ENCODE data around the gene POMT2.

The POMT2 gene

DNA sequence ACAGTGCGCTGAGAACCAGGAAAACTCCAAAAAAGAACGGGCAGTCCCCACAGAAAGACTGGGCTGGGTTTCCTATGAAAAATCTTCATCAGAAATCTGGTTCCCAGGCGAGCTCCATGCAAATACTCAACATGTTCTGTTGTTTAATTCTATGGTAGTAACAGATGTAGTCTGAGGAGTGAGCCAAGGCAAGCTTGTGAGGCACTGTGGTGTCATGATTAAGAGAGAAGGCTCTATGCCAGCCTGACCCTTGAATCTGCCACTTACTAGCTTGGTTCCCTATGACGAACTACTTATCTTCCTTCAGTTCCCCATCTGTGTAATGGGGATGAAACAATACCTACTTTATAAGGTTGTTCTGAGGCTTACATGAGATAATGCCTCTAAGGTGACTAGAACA is 10.7 kb downstream of the POMT2 start:
- TF ChIP-seq, protein P1, sequence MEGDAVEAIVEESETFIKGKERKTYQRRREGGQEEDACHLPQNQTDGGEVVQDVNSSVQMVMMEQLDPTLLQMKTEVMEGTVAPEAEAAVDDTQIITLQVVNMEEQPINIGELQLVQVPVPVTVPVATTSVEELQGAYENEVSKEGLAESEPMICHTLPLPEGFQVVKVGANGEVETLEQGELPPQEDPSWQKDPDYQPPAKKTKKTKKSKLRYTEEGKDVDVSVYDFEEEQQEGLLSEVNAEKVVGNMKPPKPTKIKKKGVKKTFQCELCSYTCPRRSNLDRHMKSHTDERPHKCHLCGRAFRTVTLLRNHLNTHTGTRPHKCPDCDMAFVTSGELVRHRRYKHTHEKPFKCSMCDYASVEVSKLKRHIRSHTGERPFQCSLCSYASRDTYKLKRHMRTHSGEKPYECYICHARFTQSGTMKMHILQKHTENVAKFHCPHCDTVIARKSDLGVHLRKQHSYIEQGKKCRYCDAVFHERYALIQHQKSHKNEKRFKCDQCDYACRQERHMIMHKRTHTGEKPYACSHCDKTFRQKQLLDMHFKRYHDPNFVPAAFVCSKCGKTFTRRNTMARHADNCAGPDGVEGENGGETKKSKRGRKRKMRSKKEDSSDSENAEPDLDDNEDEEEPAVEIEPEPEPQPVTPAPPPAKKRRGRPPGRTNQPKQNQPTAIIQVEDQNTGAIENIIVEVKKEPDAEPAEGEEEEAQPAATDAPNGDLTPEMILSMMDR (IDR thresholded peaks at IDR 0.05; ENCODE audit: insufficient read depth, low read length, missing control alignments) = no peak
- CTCF ChIA-PET = interaction anchor here (1.0 to 2.6 kb wide), 3 partner anchors 9 to 156 kb away, joined by 3 to 12 read pairs (median 11); partner anchors contain the start of genes GSTZ1 and POMT2
- DNase-seq (ENCODE audit: low read depth, low spot score) = no peak
- no peak overlapping the region for H3K4me3 ChIP-seq (ENCODE audit: low read depth, low read length)
- POLR2A ChIA-PET = no interaction called here

DNA sequence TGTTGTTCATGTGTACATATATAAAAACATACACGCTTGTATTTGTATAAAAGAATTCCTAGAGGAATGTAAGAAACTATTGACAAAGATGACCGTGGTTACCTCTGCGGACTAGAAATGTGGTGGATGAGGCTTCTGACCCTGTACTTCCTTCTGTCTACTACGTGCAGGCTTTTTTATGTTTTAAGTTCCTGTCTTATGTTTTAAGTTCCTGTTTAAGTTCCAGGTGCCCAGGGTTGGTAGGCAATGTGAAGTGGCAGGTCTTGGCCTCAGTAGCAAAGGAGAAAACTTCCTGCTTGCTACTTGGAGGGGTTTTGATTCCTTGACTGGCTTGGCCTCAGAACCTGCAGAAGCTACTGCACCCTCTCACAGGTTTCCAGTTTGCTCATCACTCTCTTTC is 11.6 kb downstream of the POMT2 start:
- ChIA-PET POLR2A (no interaction called here), CTCF (interaction anchor here (1.7 to 2.6 kb wide), 2 partner anchors 8 to 12 kb away, joined by 11 to 12 read pairs; partner anchors contain the start of genes GSTZ1 and POMT2)
- no peak overlapping the region for H3K4me3 ChIP-seq (ENCODE audit: low read depth, low read length)
- no peak for DNase-seq (ENCODE audit: low read depth, low spot score)
- TF ChIP-seq, protein P1 (IDR thresholded peaks at IDR 0.05; ENCODE audit: insufficient read depth, low read length, missing control alignments) = no peak

DNA sequence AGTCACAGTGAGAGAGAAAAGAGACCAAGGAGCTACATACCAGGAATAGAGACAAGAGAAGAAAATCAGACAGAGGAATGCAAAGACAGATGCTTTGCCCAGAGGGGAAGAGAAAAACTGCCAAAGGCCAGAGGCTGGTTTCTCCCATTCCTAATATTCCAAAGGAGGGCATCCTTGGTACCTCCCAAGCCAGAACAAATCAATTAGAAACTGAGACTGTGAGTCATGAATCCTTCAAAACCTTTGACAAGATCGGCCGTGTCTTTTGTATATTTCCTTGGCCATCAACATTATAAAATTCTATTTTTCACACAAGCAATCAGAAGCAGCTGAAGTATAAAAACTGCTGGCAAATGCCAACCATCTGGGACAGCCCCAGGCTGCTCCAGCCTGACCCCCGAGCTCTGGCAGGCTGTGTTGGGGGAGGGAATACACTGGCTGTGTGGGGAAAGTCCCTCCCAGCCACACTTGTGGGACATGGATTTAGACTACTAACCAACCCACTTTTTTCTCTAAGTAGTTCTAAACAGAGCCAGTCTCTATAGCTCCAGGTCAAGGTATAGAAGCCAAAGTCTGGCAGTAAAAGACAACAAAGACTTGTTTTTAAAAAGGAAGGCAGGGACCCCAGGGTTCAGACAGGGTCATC is 13.7 kb downstream of the POMT2 start:
- no peak overlapping the region; the same call in 1 of the 2 replicates for H3K4me3 ChIP-seq (ENCODE audit: low read depth, low read length)
- ChIA-PET POLR2A (interaction anchor here (0.7 to 1.3 kb wide), 2 partner anchors 14 to 19 kb away, joined by 3 to 8 read pairs; partner anchors contain the start of gene GSTZ1), CTCF (interaction anchor here (0.5 to 13.8 kb wide), 10 partner anchors 7 to 1627 kb away, joined by 3 to 416 read pairs (median 4); partner anchors contain the start of genes GSTZ1 and POMT2)
- TF ChIP-seq, protein P1 (IDR thresholded peaks at IDR 0.05; ENCODE audit: insufficient read depth, low read length, missing control alignments) = no peak
- DNase-seq (ENCODE audit: low read depth, low spot score) = no peak

DNA sequence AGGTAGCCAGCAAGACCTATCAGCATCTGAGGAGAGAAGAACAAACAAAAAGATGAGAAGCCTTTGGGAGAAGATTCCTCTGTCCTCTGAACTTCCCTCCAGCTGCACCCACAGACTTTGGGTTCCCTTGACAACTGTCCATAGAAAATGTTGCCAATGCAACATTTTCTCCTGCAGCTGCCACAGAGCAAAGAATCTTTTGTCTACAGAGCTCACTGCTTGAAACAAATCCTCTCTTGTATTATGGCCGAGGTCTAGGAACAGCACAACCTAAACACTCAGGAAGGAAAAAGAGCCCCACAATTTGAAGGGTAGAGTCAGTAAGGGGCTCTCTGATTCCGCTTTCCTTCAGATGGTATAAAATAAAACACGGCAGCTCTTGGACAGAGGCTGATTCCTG is 14.3 kb downstream of the POMT2 start:
- H3K4me3 ChIP-seq (ENCODE audit: low read depth, low read length) = no peak overlapping the region
- no peak for DNase-seq (ENCODE audit: low read depth, low spot score)
- TF ChIP-seq, protein P1 (IDR thresholded peaks at IDR 0.05; ENCODE audit: insufficient read depth, low read length, missing control alignments) = no peak
- POLR2A ChIA-PET = interaction anchor here (1.3 kb wide), 1 partner anchor 15 kb away, joined by 8 read pairs; the partner anchor contains the start of gene GSTZ1
- CTCF ChIA-PET = interaction anchor here (1.0 to 13.8 kb wide), 7 partner anchors 8 to 434 kb away, joined by 3 to 416 read pairs (median 4); partner anchors contain the start of genes GSTZ1 and POMT2

DNA sequence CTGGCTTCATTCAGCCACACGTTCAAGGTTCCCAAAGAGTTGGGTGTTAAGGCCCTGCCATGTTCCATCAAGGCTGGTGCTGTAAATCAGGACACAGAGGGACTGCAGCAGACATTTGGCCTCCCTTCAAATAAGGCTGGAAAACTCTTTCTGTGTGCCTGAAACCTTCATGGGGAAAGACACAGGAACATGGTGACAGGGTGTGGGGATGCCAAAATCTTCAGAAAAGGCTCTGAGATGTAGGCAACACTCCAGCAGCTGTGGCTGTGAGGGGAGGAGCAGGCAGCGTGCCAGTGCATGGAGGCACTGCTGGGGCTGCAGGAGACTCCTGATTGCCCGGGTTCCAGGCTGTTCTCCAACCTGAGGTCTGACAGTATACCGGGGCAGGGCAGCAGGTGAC is 15.0 kb downstream of the POMT2 start:
- TF ChIP-seq, protein P1 (IDR thresholded peaks at IDR 0.05; ENCODE audit: insufficient read depth, low read length, missing control alignments) = no peak
- ChIA-PET POLR2A (no interaction called here), CTCF (interaction anchor here (0.9 to 13.8 kb wide), 5 partner anchors 8 to 155 kb away, joined by 3 to 416 read pairs (median 20); partner anchors contain the start of genes GSTZ1 and POMT2)
- no peak overlapping the region for H3K4me3 ChIP-seq (ENCODE audit: low read depth, low read length)
- DNase-seq (ENCODE audit: low read depth, low spot score) = no peak

Measured in AG04449 (cell line).